HepG2 (cell line): ENCODE measurements around the gene ANK3. TPM values are rescaled to one million over a fixed set of nuclear protein-coding genes. Genes with fewer than 3 reads are reported as not detected.

Experiments used
- ATAC-seq: fragments of 200-7000 bp; cut with Tn5 transposase; 3 replicates; pipeline ENCODE4 v1.9.1; 2020; ENCODE audit warnings: mild to moderate bottlenecking, moderate library complexity
- BruUV-seq: library from RNA; stranded (reverse); fragments of 400-500 nt; replicated peaks from 2 replicates; lab custom pipeline; 2021; lab: Mats Ljungman, UMichigan
- CTCF ChIA-PET: fragments of 300-600 bp; formaldehyde crosslinking; extraction: SDS; loops from one replicate; lab custom pipeline; 2021; ENCODE audit warnings: low total read pairs, inconsistent platforms, low intra/inter-chr PET ratio; lab: Yijun Ruan, JAX
- POLR2A ChIA-PET: fragments of 350-600 bp; sonication (Branson Sonifier 250); formaldehyde crosslinking; loops from one replicate; lab custom pipeline; 2020; ENCODE audit warnings: antibody characterized with exemption, inconsistent platforms; lab: Yijun Ruan, JAX
- DNase-seq: peaks from one replicate; pipeline ENCODE4 v3.0.0-alpha.2; 2015; ENCODE audit warnings: low spot score
- FAIRE-seq: peaks from 3 replicates; lab custom pipeline; 2011; peaks lifted over from hg19 to GRCh38; lab: Jason Lieb, UNC
- H2AFZ ChIP-seq: one replicate; pipeline ENCODE4 v1.6.1; 2011; ENCODE audit warnings: low read length, inconsistent platforms
- H3K27ac ChIP-seq: fragments of 300-600 bp; 3 replicates; pipeline ENCODE4 v1.8.0; 2011; ENCODE audit warnings: mixed run types, mild to moderate bottlenecking, mixed read lengths, low read length, inconsistent platforms; ENCODE audit not compliant: insufficient read depth; ENCODE audit errors: extremely low read length
- H3K27me3 ChIP-seq, 2 experiments: fragments of 200-600 bp in 1 of 2; 2 replicates in 1 of 2; 3 replicates in 1 of 2; pipeline versions ENCODE4 v1.6.0 to v1.8.0; 2011; ENCODE audit warnings: low read length in 2 of 2, mild to moderate bottlenecking in 2 of 2, moderate library complexity in 2 of 2, inconsistent platforms in 1 of 2; ENCODE audit not compliant: insufficient read depth in 2 of 2, control insufficient read depth in 1 of 2
- H3K36me3 ChIP-seq, 2 experiments: fragments of 200-600 bp in 1 of 2; replicated peaks in 1 of 2; 2 replicates in 1 of 2; 3 replicates in 1 of 2; pipeline versions ENCODE4 v1.5.1 to v1.8.0; 2011; ENCODE audit warnings: low read length in 2 of 2, inconsistent platforms in 1 of 2; ENCODE audit not compliant: insufficient read depth in 2 of 2, control insufficient read depth in 1 of 2
- H3K4me1 ChIP-seq: 2 replicates; pipeline ENCODE4 v1.5.1; 2012; ENCODE audit warnings: low read length, inconsistent platforms; ENCODE audit not compliant: insufficient read depth
- H3K4me2 ChIP-seq: 2 replicates; pipeline ENCODE4 v1.6.0; 2011; ENCODE audit warnings: low read depth, low read length, inconsistent platforms
- H3K4me3 ChIP-seq, 3 experiments: fragments of 200-600 bp in 1 of 3; sonication (generic), shearing (Covaris generic) in 1 of 3; replicated peaks in 1 of 3; 2 replicates each; pipeline ENCODE4 v1.5.1; 2011 to 2016; ENCODE audit warnings: low read length in 3 of 3, inconsistent platforms in 2 of 3, low read depth in 2 of 3, mild to moderate bottlenecking in 2 of 3, control low read depth in 1 of 3, mixed read lengths in 1 of 3; ENCODE audit not compliant: insufficient read depth in 1 of 3
- H3K79me2 ChIP-seq: one replicate; pipeline ENCODE4 v1.6.1; 2011; ENCODE audit warnings: low read length, inconsistent platforms; ENCODE audit not compliant: insufficient read depth
- H3K9ac ChIP-seq: 2 replicates; pipeline ENCODE4 v1.6.0; 2011; ENCODE audit warnings: mild to moderate bottlenecking, low read depth, low read length, inconsistent platforms; ENCODE audit not compliant: insufficient read depth
- H3K9me3 ChIP-seq: 2 replicates; pipeline ENCODE4 v1.5.1; 2012; ENCODE audit warnings: mild to moderate bottlenecking, low read length
- H4K20me1 ChIP-seq: 2 replicates; pipeline ENCODE4 v1.6.0; 2011; ENCODE audit warnings: inconsistent platforms, mild to moderate bottlenecking, low read length, moderate library complexity; ENCODE audit not compliant: insufficient read depth
- CCAR2 ChIP-seq: fragments of 200-400 bp; formaldehyde crosslinking; optimal IDR thresholded peaks from 2 replicates; pipeline ENCODE3; 2018; ENCODE audit warnings: low read depth, mild to moderate bottlenecking, low read length, moderate library complexity
- HCFC1 ChIP-seq: fragments of 150-350 bp; IDR thresholded peaks from 2 replicates; pipeline ENCODE4 v1.6.1; 2014; ENCODE audit warnings: low read depth, low read length
- HIVEP1 ChIP-seq: sonication (generic); formaldehyde crosslinking; IDR thresholded peaks from 2 replicates; pipeline ENCODE4 v1.4.0; 2020; ENCODE audit warnings: mild to moderate bottlenecking, missing genetic modification reagents
- KLF9 ChIP-seq: IDR thresholded peaks from 2 replicates; pipeline ENCODE4 v1.6.1; 2016; ENCODE audit warnings: low read depth
- RFX5 ChIP-seq: IDR thresholded peaks from 2 replicates; pipeline ENCODE4 v1.6.1; 2011; ENCODE audit warnings: low read depth, low read length, improper control_type of control experiment
- TRAFD1 ChIP-seq: sonication (generic); formaldehyde crosslinking; IDR thresholded peaks from 2 replicates; pipeline ENCODE4 v1.5.1; 2020; ENCODE audit warnings: missing genetic modification reagents, mild to moderate bottlenecking, borderline replicate concordance
- TSC22D2 ChIP-seq: sonication (generic); formaldehyde crosslinking; IDR thresholded peaks from 2 replicates; pipeline ENCODE4 v1.5.1; 2020; ENCODE audit warnings: missing genetic modification reagents, mild to moderate bottlenecking, borderline replicate concordance
- ZNF136 ChIP-seq: sonication (generic); formaldehyde crosslinking; IDR thresholded peaks from 2 replicates; pipeline ENCODE4 v1.8.1; 2022; ENCODE audit warnings: low read depth, mild to moderate bottlenecking, moderate library complexity, missing genetic modification reagents
- ZNF354B ChIP-seq: sonication (generic); formaldehyde crosslinking; IDR thresholded peaks from 2 replicates; pipeline ENCODE4 v1.8.0; 2022; ENCODE audit warnings: mild to moderate bottlenecking, missing genetic modification reagents
- ZNF503 ChIP-seq: sonication (generic); formaldehyde crosslinking; IDR thresholded peaks from 2 replicates; pipeline ENCODE4 v1.4.0; 2020; ENCODE audit warnings: missing genetic modification reagents
- ZNF530 ChIP-seq: sonication (generic); formaldehyde crosslinking; IDR thresholded peaks from 2 replicates; pipeline ENCODE4 v1.5.0; 2020; ENCODE audit warnings: low read depth, mild to moderate bottlenecking, missing genetic modification reagents
- ZNF547 ChIP-seq: sonication (generic); formaldehyde crosslinking; IDR thresholded peaks from 2 replicates; pipeline ENCODE4 v1.5.1; 2020; ENCODE audit warnings: mild to moderate bottlenecking, missing genetic modification reagents
- ZNF674 ChIP-seq: sonication (generic); formaldehyde crosslinking; IDR thresholded peaks from 2 replicates; pipeline ENCODE4 v1.5.0; 2020; ENCODE audit warnings: low read depth, mild to moderate bottlenecking, missing genetic modification reagents
- ZSCAN5A ChIP-seq: sonication (generic); formaldehyde crosslinking; IDR thresholded peaks from 2 replicates; pipeline ENCODE4 v1.8.0; 2022; ENCODE audit warnings: mild to moderate bottlenecking, missing genetic modification reagents, borderline replicate concordance
- WGBS: methylation state at CpG from one replicate; pipeline ENCODE4 v1.1.6; 2017; ENCODE audit warnings: low lambda C conversion rate; 5-methylcytosine and 5-hydroxymethylcytosine counted together
- in situ Hi-C: cut with HindIII; loops from 2 replicates; pipeline ENCODE4 v1.10.0; 2017; ENCODE audit warnings: low pct_unique_long_range_greater_than_20kb; ENCODE audit not compliant: extremely low pct_ligation_motif_present
- intact Hi-C: fragments of 100-400 bp; cut with micrococcal nuclease; formaldehyde crosslinking; loops from one replicate; pipeline ENCODE4 v1.10.0; 2022; ENCODE audit not compliant: unreplicated experiment
- polyA plus RNA-seq, 8 experiments: library from polyadenylated mRNA; depleted of rRNA in 3 of 8; stranded (reverse) in 7 of 8; unstranded in 1 of 8; fragments of >200 nt; fragmentation: Illumina TruSeq in 4 of 8; extraction: Trizol in 4 of 8; gene quantifications; 2 replicates each; pipeline versions ENCODE4 v1.2.1 to v1.2.3, GENCODE V29; 2011 to 2016; ENCODE audit warnings: low read depth in 4 of 8, missing spikeins in 1 of 8, mixed read lengths in 1 of 8; ENCODE audit not compliant: insufficient read depth in 1 of 8
- total RNA-seq, 5 experiments: library from RNA; depleted of rRNA; stranded (reverse); fragments of >200 nt; fragmentation: Illumina TruSeq; extraction: Trizol; gene quantifications; 2 replicates each; pipeline ENCODE4 v1.2.3, GENCODE V29; 2016; ENCODE audit warnings: low read depth in 1 of 5

ANK3 gene
- total and polyA plus RNA-seq, 2 of the 13 experiments (the other 11 are each of a cell fraction or from before 2014, with no cell fraction given): not detected

- Histone ChIP-seq H3K9ac (no peak overlapping the region), H3K36me3 (no peaks in the 10 kb centered on the region), H3K27me3 (peaks cover 0 to 4% of the 10 kb centered on the region in 2 experiments; a peak in 2 of 5 replicates), H3K79me2 (no peaks in the 10 kb centered on the region), H3K4me3 (no peak overlapping the region), H3K4me2 (no peak overlapping the region), H4K20me1 (no peaks in the 10 kb centered on the region), H3K27ac (no peak overlapping the region), H3K9me3 (no peaks in the 10 kb centered on the region), H3K4me1 (no peaks in the 10 kb centered on the region), H2AFZ (no peak overlapping the region)
- intact Hi-C loops: no loop called here
- POLR2A ChIA-PET: no interaction called here
- FAIRE-seq: no peak
- CTCF ChIA-PET: no interaction called here
- TF ChIP-seq RFX5 (peak; percentile 90), ZNF136 (no peak)
- WGBS: 1% methylated on average over 6 of the region's 6 CpGs
- BruUV-seq: no TSS peak
- ATAC-seq: no peak
- no peak for DNase-seq
- in situ Hi-C loops: no loop called here
Measured at GRCh38 chr10:60110739-60111138, 278.9 kb downstream of the ANK3 start.

- POLR2A ChIA-PET: no interaction called here
- CTCF ChIA-PET: no interaction called here
- H3K9ac ChIP-seq: no peak overlapping the region
- ATAC-seq: no peak
- 59% methylated on average over 5 of the region's 5 CpGs for WGBS
- DNase-seq: no peak
- no peaks in the 10 kb centered on the region for H3K4me1 ChIP-seq
- no peaks in the 10 kb centered on the region for H3K36me3 ChIP-seq
- H3K27ac ChIP-seq: no peak overlapping the region
- BruUV-seq: no TSS peak
- in situ Hi-C loops (no loop called here), intact Hi-C loops (no loop called here)
- no peak overlapping the region for H3K4me2 ChIP-seq
- peaks cover 0 to 4% of the 10 kb centered on the region in 2 experiments; a peak in 2 of 5 replicates for H3K27me3 ChIP-seq
- H2AFZ ChIP-seq: no peak overlapping the region
- no peaks in the 10 kb centered on the region for H3K9me3 ChIP-seq
- no peak overlapping the region for H3K4me3 ChIP-seq
- no peaks in the 10 kb centered on the region for H3K79me2 ChIP-seq
- H4K20me1 ChIP-seq: no peaks in the 10 kb centered on the region
- FAIRE-seq: no peak
- TF ChIP-seq ZNF530 (CRISPR knock-in tag): no peak
- TF ChIP-seq CCAR2: no peak
- no peak for TF ChIP-seq ZNF674
- no peak for TF ChIP-seq HIVEP1 (CRISPR knock-in tag)
- TF ChIP-seq TSC22D2 (CRISPR knock-in tag): no peak
- no peak for TF ChIP-seq HCFC1
- TF ChIP-seq TRAFD1 (CRISPR knock-in tag): no peak
- TF ChIP-seq KLF9: no peak
- TF ChIP-seq ZSCAN5A: no peak
- TF ChIP-seq ZNF547 (CRISPR knock-in tag): no peak
- TF ChIP-seq ZNF354B: no peak
- TF ChIP-seq ZNF503 (CRISPR knock-in tag): no peak
Measured at GRCh38 chr10:60107308-60107976, 282.2 kb downstream of the ANK3 start.
